Non-pigmented ciliary epithelial cell (primary cell): ENCODE results near the gene ABHD17B.
"Not testable (repeated sequence)": the region's sequence is repeated elsewhere in the genome, so short reads cannot be mapped to it uniquely, and the experiment has no call there.

Source experiments
- DNase-seq: peaks from one replicate; pipeline ENCODE4 v3.0.0-alpha.2; 2010; ENCODE audit warnings: low read depth

Gene ABHD17B

GRCh38 chr9:71911061-71911907, at the start of gene ABHD17B, which contains the start of gene C9orf85:
Gene ABHD17B, minus strand, starts transcription at chr9:71911193. Its CDS starts 36,113 bp downstream, at chr9:71875080.
Gene C9orf85, plus strand, starts transcription at chr9:71911639. Its CDS starts 96 bp downstream, at chr9:71911735.
- peak; percentile 97 for DNase-seq

DNA sequence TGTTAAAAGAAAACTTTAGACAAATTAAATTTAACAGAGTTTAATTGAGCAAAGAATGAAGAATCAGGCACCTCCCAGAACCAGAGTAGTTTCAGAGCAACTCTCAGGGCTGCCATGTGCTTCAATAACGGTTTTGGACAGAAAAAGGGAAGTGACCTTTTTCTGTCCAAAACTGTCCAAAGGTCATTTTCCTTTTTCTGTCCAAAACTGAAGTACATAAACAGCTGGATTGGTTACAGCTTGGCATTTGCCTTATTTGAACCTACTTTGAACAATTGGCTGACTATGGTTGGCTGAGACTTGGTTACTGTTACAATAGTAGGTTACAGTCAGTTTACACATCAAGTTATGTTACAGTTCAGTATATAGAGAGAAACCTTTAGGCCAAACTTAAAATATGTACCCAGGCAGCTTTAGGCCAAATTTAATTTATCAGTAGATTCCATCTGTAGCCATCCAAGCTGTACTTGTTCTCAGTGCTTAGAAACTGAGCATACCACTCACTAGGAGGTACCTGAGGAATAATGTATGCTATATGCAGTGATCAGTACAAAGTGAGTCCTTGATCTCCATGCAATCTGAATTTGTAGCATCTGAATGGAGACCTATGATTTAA, 44.4 kb upstream of the ABHD17B start:
- no peak for DNase-seq

DNA sequence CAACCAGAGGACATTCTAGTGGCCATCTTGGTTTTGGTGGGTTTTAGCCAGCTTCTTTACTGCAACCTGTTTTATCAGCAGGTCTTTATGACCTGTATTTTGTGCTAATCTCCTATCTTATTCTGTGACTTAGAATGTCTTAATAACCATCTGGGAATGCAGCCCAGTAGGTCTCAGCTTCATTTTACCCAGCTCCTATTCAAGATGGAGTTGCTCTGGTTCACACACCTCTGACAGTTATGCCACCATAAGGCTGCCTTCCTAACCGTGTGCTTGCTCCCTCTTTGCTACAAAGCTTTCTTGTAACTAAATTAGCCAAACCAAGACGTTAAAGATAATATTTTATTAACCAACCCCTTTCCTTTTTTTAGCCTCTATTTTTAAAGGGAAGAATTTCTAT, 43.7 kb upstream of the ABHD17B start:
- DNase-seq, result not testable (repeated sequence)

GRCh38 chr9:71944754-71945375, 33.9 kb upstream of the ABHD17B start:
- no peak for DNase-seq

- DNase-seq, result no peak
Measured at GRCh38 chr9:71941998-71942567, 31.1 kb upstream of the ABHD17B start.

GRCh38 chr9:71941060-71941568, 30.1 kb upstream of the ABHD17B start:
- DNase-seq, result peak; percentile 32

DNA sequence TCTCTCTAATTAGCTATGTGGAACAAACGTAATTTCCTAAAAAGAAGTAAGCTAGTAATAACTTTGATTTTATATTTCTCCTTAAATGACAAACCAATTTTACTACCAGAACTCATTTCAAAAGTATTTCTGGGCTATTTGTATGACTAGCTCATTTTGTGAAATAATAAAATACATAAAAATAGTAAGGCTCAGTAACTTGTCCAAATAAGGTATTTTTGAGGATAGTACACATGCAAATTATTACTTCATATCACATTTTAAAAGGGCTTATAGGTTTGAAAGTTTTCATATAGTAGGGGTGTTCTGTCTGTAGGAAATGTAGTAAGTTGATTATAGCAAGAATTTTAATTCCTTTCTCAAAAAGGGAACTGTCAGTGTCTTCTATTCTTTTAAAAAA, 26.9 kb upstream of the ABHD17B start:
- DNase-seq, result no peak

DNA sequence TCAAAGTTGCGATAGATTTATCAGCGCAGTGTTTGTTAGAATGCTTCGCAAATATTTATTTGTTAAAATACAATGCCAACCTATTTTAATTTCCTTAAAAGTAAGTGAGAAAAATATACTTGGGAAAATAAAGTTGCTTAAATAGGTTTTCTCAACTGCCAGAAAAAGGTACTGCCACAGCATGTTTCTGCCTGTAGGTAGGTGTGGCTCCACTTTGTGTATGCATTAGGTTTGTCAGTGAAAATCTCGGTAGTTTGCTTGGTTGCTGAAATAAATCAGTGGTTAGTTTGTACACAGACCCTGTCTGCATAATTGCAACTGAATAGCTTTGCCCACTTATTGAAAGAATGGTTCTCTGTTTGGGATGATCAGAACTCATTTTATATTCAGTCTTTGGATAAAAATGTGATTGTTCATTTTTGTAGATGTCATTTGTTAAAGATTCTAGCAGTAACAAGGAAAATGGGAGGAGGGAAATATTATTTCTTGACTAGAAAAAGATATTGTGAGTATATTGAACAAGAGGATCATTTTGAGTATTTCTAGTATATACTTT, 26.2 kb upstream of the ABHD17B start:
- DNase-seq, result no peak

DNA sequence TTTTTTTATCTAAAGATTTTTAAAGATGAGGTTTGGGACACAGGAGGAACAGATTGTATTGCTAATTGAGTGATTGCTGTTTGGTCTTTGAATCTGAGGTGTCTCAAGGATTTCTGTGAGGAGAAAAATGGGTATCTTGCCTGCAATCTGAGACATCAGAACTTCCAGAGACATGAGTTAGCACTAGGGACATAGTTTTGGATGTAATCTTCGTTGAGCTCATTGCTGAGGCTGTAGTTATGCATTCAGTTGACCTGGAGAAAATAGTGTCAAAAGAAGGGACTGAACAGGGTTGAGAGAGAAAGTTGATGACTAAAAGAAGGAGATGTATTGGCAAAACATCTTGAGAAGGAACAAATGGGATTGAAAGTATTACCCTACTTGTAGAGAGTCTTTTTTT, 25.1 kb upstream of the ABHD17B start:
- DNase-seq, result no peak

DNA sequence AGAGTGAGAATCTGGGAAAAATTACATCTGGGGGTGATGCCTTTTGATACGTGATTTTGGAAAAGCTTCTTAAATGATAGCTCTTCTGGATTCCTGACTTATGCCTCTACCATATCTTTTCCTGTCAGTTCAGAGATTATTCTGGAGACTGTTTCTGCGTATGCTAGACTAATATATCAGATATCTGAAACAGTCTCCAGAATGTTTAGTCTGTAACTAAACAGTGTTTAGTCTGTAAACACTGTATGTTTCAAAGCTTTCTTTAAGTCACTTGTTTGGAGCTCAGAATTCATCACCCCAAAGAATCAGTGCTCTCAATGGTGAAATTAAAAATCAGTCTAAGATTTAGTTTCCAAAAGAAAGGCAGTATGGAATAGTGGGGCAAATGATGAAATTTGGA, 20.2 kb upstream of the ABHD17B start:
- no peak for DNase-seq

- DNase-seq, result no peak
Measured at GRCh38 chr9:71929791-71930440, 18.9 kb upstream of the ABHD17B start.

- DNase-seq, result peak; percentile 37
Measured at GRCh38 chr9:71929223-71929622, 18.2 kb upstream of the ABHD17B start.

GRCh38 chr9:71928806-71929205, 17.8 kb upstream of the ABHD17B start:
- DNase-seq, result no peak

DNA sequence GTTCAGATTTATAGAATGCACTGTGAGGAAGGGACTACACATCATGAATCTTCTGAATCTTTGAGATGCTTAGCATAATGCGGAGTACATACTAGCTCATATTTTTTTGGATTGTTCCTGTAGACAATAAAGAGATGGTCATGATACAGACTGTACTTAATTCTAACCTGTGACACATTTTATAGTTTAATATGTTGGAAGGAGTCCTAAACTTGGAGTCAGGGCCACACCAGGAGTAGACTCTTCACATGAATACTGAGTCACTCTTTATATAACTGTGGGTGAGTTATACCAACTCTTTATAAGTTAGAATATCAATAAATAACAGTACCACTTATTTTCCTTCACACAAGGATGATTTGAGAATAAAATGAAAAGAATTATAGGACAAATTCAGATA, 17.4 kb upstream of the ABHD17B start:
- DNase-seq, result no peak

DNA sequence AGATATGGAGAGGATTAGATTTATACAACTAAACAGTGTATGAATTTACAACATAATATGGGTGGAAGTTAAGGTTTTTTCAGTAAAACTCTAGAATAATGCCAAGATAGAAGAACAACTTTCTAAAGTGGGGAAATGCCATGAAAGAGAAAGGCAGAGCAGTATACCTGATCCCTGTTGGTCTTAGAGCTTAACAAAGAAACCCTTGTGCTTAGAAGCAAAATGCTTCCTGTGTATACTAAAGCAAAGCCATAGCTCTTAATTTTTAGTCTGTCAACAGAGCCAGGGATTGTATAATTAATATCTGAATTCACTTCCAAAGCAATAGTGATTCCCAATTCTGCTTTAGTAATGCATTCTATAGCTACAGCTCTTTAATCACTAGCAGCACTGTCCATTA, 14.8 kb upstream of the ABHD17B start:
- no peak for DNase-seq

DNA sequence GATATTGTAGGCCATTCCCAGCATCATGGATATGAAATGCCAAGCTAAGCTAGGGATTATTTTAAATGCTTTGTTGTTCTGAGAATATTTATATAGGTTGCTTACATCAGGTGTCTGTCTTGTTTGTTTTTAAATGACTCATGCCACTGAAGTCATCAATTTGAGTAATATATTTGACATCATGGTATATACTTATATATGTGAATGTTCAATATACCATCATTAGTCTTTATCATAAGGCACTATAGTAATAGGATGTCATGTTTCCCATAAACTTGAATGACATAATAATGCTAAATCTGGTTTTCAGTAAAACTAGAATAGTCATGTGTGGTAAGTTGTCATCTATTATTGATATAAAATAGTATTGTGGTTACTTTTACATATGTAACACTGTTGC, 13.6 kb upstream of the ABHD17B start:
- DNase-seq, result no peak

DNA sequence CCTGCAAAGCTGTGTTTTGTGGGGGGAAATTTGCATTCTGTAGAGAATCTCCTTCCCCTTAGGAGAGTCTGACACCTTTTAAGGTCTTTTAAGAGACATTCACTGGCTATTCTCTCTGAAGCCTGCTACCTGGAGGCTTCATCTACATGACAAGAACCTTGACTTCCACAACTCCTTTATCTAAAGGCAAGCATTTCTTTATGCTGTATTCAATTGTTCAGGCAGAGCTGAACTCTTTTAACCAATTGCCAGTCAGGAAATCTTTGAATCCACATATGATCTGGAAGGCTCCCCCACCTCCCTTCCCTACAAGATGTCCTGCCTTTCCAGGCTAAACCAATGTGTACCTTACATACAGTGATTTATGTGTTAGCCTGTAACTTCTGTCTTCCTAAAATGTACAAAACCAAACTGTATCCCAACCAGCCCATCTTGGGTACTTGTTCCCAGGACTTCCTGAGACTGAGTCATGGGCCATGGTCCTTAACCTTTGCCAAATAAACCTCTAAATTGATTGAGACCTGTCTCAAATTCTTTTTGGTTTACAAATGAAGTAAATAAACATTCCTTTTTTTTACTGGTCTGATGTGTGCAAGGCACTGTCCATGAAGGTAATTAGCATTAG, 10.3 kb upstream of the ABHD17B start:
- DNase-seq, result no peak

- no peak for DNase-seq
Measured at GRCh38 chr9:71920456-71921189, 9.6 kb upstream of the ABHD17B start.

GRCh38 chr9:71918419-71918818, 7.4 kb upstream of the ABHD17B start:
- DNase-seq, result no peak

DNA sequence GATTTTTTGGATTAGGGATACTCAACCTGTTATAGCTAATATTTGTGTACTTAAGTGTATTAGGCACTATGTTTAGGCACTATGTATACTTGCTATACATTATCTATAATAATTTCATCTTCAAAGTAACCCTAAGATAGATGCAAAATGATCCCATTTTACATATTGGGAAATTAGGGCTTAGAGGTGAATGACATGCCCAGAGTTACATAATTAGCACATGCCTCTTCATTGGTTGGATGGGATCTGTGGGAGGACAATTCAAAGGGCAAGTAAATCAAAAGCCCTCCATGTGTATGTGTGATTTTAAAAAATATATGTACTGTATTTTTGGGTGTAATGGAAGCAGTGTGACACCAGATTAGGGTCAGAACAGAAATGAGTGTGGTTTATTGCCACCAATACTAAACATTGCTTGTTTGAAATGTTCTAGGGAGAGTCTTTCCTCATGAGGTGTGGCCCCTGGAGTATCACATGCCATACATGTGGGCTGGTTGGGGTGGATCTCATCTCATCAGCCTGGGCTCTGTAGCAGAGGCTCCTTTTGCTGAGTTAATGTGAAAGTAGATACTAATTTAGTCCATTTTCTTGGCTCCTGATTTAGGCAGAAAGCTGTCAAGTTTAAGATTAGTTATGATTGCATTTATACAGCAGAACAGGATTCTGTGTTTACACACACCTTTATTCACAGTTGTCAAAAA, 6.0 kb upstream of the ABHD17B start:
- DNase-seq, result no peak
